NCI-H460 (cell line): Measurements from ENCODE around the gene PLSCR3. TPM values are rescaled to one million over a fixed set of nuclear protein-coding genes. Genes with fewer than 3 reads are reported as not detected.
"Not testable (repeated sequence)": the region's sequence is repeated elsewhere in the genome, so short reads cannot be mapped to it uniquely, and the experiment has no call there.

Experiments
- DNase-seq: peaks from one replicate; pipeline ENCODE4 v3.0.0-alpha.2; 2016; ENCODE audit warnings: low read depth; ENCODE audit errors: extremely low read depth
- total RNA-seq: library from RNA; depleted of rRNA; stranded (reverse); fragments of >200 nt; shearing (Covaris generic); gene quantifications from 2 replicates; pipeline ENCODE4 v1.2.3, GENCODE V29; 2014

The PLSCR3 gene
- total RNA-seq, 1 experiment from 2014 or later: 32.4 TPM

DNA sequence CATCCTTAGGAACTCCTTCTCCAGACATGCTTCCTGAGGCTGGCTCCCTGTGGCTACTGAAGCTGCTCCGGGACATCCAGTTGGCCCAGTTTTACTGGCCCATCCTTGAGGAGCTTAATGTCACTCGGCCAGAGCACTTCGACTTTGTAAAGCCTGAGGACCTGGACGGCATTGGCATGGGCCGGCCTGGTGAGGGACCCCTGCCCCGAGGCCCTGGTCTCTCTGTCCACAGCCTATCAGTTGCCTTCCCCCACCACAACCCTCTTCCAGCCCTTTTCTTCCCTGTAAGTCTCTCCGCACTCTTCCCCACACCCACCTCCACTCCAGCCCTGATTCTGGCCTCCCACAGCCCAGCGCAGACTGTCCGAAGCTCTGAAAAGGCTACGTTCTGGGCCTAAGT, 11.4 kb downstream of the PLSCR3 start:
- no peak for DNase-seq

DNA sequence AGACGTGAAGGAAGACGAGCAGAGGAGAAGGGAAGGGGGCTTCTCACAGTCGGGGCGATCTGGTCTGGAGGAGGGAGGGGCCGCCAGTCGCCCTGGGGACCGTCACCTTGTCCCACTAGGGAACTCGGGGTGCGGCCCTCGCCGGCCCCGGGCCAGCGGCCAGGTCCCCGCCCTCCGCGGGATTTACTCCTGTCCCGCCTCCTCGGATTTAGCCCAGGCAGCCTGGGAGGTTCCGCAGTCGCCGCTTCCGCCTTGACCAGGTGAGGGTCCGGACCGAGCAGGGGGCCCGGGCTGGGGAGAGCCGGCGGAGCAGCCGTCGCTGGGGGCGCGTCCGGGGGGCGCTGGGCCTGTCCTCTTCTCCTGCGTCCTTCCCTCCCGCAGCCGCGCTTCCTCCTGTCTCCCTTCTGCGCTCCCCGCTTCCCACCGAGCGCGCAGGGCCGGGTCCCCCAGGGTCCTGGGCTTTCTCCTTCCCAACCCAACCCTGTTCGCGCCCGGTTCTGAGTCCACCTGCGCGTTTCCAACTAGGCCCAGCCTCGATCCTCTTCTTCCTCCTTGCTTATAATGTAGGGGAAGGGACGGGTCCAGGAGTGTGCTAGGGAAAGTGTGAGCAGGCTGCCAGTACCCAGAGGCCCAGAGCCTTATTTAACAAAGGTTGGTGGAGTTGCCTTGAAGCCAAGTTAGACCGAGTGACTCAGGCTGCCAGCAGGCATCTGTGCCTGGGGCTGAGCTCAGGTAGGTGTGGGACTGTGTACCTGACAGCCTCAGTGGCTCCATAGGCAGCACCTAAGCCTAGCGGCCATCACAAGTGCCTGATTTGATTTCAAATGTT, 13.3 kb downstream of the PLSCR3 start, which contains the start of gene TNK1:
Gene TNK1 (plus strand): TSS at position 235 of the 829 bp plus-strand sequence. CDS start 1,838 bp downstream, outside the sequence.
- no peak for DNase-seq

DNA sequence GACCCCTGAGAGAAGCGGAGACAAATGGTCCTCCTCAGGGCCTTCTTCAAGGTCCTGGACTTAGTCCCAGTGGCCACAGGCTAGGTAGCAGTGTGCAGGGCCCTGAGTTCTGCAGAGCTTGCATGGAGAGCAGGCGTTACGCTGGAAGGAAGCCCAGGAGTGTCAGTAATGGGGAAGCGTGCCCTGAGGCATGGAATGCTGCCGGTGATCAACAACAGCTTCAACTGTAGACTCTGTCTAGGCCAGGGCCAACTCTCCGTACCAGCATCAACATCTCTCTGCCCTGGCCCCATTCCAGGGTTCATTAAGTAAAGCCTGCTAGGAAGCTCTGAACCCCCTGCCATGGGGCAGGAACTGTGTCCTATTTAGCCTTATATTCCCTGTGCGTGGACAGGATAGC, 14.0 kb downstream of the PLSCR3 start:
- DNase-seq: no peak

DNA sequence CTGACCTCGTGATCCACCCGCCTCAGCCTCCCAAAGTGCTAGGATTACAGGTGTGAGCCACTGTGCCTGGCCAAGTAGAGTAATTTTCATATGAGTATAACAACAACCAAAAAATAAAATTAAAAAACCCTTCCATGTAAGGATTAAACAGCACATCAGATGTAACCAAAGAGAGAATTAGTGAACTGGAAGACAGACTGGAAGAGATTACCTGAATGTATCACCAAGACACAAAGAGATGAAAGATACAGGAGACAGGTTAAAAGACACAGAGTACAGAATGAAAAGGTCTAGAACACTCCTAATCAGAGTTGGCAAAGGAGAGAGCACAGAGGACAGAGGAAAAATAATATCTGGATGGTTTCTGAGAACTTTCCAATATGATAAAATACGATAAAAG, 15.2 kb downstream of the PLSCR3 start:
- DNase-seq: no peak

DNA sequence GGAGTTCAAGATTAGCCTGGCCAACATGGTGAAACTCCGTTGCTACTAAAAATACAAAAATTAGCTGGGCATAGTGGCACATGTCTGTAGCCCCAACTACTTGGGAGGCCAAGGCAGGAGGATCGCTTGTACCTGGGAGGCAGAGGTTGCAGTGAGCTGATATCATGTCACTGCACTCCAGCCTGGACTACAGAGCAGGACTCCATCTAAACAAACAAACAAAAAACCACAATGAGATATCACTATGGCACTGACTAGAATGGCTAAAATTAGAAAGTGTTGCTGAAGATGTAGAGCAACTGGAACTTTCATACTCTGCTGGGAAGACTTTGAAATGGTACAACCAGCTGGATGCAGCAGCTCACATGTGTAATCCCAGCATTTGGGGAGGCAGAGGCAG, 20.0 kb downstream of the PLSCR3 start:
- no peak for DNase-seq

DNA sequence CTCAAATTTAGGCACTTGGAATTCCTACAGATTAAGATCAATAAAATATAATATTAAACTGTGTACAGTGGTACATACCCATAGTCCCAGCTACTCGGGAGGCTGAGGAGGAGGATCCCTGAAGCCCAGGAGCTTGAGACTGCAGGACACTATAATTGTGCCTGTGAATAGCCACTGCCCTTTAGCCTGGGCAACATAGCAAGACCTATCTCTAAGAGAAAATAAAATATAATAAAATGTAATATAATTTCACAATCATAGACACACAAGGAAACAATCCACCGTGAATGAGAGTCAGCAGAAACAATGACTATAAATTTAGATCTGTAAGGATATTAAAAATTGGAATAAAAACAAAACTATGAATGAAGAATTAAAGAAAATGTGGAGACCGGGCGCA, 23.5 kb downstream of the PLSCR3 start:
- no peak for DNase-seq

DNA sequence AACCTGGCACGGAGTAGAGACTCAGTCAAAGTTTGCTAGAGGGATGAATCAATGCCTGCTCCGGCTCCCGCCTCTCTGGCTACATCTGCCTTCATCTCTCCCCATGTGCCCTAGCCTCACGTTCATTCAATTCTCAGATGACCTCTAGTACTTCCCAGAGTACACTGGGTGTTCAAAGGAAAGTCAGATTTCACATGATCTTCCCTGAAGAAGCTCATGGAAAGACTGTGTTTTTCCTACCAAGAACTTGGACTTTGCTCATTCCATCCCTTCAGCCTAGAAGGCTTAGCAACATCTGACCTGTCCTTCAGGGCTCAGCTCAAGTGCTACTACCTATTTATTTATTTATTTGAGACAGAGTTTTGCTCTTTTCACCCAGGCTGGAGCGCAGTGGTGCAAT, 24.5 kb downstream of the PLSCR3 start:
- DNase-seq: no peak

DNA sequence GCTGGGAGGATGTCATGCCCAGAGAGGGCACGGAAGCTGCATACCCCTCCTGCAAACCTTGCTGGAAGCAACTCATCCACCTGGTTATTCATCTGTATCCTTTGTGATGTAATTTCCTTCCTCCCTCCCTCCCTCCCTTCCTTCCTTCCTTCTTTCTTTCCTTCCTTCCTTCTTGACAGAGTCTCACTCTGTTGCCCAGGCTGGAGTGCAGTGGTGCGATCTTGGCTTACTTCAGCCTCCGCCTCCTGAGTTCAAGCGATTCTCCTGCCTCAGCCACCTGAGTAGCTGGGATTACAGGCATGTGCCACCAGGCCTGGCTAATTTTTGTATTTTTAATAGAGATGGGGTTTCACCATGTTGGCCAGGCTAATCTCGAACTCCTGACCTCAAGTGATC, 25.7 kb downstream of the PLSCR3 start:
- DNase-seq: not testable (repeated sequence)

DNA sequence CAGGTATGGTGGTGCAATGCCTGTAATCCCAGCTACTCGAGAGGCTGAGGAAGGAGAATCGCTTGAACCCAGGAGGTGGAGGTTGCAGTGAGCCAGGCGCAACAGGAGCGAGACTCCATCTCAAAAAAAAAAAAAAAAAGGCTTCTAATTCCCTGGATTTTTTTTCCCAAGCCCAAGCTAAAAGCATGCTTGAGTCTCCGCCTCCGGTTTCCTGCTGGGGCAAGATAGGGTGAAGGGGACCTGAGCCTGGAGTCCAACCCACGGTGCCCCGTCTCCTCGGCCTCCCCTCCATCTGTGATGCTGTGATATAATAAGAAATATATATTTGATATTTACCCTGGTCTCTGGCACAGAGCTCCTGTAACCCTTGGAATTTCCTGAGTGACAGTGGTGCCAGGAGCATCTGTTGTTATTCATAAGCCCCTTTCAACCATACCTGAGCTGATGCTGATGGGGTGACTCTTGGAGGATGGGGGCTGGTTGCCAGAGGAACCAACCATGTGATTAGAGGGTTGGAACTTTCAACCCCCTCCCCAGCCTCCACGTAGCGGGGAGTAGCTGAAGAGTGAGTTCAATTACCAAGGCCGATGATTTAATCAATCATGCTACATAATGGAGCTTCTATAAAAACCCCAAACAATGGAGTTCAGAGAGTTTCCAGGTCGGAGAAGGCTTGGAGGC, 26.3 kb downstream of the PLSCR3 start:
- no peak for DNase-seq

DNA sequence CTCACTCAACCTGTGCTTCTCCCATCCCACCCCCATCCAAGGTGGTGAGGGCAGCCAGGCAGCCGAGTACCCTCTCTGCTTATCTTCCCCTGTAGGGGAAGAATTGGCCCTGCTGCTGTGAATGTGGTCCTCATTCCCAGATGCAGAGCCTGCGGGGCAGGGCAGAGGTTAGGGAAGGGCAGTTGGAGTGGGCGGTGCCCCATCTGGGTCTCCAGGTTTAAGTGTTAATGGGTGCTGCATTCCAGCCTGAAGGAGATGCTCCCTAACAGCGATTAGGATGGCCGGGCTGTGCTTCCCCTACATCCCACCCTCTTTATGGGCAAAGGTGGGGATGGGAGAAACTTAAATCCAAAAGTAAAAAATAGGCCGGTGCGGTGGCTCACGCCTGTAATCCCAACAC, 27.2 kb downstream of the PLSCR3 start:
- DNase-seq: no peak

DNA sequence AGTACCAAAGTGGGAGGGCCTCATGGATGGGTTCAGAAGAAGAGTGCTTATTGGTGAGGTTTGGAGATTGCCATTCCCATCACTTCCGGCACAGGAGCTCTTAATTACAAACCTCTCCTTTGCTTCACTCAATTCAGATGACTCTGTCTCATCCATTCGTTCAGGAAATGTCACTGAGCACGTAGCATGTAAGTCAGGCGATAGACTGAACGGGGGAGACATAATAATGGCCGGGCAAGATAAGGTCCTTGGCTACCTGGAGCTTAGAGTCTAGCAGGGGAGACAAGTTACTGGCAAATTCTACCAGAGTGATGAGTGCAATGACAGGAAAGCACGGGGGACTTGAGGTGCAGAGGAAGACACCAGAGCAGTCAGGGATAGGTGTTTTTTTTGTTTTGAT, 28.4 kb downstream of the PLSCR3 start:
- DNase-seq: not testable (repeated sequence)

DNA sequence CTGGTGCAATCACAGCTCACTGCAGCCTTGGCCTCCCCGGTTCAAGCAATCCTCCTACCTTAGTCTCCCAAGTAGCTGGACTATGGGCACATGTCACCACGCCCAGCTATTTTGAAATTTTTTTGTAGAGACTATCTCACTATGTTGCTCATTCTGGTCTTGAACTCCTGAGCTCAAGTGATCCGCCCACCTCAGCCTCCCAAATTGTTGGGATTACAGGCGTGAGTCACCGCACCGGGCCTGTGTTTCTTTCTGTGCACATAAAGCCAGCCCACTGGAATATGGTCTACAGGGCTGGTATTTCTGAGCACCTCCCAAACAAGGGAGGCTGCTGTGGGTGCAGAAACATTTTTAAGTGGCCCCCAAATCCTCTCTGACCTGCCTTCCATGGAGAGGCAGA, 31.0 kb downstream of the PLSCR3 start:
- no peak for DNase-seq

DNA sequence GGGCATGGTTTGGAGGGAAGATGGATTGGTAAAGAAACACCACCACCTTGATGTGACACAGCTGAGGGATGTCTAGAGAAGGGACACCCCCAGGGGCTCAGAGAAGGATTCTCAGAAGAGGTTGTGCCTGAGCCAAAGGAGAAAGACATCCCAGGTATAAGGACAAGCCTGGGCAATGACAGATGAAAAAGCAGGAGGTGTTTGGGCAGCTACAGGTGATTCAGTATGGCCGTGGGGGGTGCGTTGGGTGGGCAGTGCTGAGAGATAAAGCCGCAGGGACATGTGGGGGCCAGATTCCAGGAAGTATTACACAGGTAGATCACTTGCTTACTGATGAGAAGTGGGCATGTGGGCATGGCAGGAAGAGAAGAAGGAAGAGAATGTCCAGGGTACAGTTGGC, 32.4 kb downstream of the PLSCR3 start:
- DNase-seq: no peak

DNA sequence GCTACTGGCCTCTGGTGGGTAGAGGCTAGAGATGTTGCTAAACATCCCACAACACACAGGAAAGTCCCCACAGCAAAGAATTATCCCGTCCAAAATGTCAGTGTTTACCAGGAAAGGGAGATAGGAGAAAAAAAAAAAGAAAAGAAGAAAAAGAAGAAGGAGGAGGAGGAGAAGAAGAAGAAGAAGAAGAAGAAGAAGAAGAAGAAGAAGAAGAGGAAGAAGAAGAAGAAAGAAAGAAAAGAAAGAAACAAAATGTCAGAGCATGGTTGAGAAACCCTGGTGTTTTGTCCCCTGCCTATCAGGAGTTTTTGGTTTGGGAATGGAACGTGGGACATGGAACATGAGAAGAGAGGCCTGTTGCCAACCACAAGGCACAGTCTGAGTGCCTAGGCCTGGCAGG, 36.9 kb downstream of the PLSCR3 start:
- DNase-seq: no peak

DNA sequence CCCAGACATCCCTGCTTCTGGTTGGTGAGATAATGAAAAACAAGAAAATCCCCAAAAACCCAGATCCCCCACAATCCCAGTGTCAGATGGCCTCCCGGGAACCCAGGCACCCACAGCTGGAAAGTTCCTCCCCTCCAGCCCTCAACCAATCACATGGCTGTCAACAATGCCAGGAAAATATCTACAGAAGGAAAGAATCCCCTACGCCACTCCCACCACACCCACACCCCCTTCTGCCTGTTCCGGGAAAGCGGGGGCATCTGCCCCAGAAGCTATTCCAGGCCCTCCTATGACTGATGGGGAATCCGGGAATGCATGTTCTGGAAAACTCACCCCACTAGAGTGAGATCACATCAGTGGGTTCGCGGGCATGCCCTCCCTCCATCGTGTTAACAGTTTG, 37.6 kb downstream of the PLSCR3 start:
- no peak for DNase-seq

DNA sequence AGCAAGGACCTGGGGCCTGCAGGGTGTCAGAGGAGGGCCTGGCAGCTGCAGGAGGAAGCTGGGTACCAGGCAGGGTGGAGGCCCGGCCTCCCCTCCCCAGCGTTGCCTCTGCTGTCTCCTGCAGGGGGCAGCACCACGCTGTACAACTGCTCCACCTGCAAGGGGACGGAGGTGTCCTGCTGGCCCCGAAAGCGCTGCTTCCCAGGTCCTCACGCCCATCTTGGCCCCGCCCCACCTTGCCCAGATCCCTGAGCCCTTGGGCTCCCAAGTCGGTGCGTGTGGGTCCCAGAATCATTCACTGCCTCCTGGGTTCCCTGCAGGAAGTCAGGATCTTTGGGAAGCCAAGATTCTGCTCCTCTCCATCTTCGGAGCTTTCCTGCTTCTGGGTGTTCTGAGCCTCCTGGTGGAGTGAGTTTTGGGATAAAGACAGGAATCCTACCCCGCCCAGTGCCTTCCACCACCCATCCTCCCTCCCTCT, 38.2 kb downstream of the PLSCR3 start:
- peak; percentile 75 for DNase-seq

DNA sequence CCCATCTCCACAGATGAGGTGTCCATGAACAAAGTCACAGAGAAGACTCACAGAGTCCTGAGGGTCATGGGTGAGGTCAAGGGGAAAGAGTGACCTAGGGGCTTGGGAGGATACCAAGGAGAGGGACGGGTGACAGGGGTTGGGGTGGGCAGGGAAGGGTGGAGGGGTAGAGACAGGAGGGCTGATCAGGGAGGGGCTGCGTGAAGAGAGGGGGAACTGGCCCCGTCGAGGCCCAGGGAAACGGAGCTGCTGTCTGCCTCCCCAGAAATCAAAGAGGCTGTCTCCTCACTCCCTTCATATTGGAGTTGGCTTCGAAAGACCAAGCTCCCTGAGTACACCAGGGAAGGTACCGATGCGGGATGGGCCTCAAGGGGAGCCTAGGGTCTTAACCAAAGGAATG, 38.8 kb downstream of the PLSCR3 start:
- no peak for DNase-seq

DNA sequence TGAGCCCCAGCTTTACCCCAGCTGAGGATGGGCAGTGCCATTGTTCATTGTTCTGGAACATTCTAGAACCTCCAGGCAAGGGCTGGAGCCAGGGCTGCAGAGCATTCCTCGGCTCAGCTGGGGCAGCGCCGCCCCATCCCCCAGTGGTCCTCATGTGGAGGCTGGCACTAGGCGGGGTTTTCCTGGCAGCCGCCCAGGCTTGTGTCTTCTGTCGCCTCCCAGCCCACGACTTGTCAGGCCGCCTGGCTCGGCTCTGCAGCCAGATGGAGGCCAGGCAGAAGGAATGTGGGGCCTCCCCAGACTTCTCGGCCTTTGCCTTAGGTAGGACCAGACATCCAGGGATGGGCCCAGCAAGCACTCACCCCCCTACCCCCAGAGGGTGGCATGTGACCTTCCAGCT, 39.3 kb downstream of the PLSCR3 start, which contains the start of gene TMEM95:
Gene TMEM95 (plus strand): TSS at position 104 of the 400 bp plus-strand sequence. CDS start 49 bp downstream, at position 153.
- DNase-seq: no peak

DNA sequence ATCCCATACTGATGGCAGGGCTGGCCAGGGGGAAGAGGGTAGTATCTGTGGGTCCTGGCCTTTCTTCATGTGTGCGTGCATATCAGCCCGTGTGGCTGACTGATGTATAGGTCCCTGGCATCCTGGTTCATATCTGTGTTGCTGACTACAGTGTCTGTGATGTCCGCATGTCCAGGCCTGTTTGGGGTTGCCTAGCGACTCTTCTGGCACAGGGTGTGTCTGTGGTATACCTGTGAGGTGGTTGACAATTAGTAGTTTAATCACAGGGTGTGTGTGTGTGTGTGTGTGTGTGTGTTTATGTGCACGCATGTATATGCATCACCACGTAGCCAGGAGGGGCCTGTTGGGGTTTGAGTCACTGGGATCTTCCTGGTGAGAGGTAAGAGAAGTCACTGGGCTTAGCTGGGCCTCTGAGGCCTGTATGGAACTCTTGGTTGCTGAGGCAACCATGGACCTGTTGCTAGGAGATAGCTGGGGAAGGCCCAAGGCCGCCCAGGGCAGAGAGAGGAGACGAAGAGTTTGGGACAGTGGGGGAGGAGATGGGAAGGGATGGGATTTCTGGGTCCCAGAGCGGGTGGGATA, 40.0 kb downstream of the PLSCR3 start:
- DNase-seq: no peak

DNA sequence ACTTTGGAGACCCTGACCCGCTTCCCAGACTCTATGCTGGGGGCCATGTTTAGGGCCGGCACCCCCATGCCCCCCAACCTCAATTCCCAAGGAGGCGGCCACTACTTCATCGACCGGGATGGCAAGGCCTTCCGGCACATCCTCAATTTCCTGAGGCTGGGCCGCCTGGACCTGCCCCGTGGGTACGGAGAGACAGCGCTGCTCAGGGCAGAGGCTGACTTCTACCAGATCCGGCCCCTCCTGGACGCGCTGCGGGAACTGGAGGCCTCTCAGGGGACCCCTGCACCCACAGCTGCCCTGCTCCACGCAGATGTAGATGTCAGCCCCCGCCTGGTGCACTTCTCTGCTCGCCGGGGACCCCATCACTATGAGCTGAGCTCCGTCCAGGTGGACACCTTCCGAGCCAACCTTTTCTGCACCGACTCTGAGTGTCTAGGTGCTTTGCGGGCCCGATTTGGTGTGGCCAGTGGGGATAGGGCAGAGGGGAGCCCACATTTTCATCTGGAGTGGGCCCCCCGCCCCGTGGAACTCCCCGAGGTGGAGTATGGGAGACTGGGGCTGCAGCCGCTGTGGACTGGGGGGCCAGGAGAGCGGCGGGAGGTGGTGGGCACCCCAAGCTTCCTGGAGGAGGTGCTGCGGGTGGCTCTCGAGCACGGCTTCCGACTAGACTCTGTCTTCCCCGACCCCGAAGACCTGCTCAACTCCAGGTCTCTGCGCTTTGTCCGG, 41.3 kb downstream of the PLSCR3 start:
- DNase-seq: no peak

DNA sequence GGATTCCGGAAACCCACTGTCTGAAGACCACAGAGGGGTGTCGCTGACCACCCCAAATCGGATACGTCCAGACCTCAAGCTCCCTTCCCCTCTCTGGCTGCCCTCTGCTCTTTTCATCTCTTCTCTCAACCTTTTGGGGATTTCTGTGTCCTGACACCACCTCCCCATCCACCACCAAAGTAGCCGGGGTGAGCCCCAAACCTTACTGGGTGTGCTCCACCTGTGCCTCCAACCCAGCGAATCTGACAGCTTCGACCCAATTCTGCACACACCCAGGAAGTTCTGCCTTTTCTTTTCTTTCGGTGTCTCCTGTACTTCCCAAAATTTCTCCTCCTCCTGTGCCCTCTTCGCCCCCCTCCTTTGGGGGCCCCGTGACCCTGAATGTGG, 41.8 kb downstream of the PLSCR3 start:
- DNase-seq: no peak
